OCI-LY7 (cell line): ENCODE results near the gene SLC37A1.

Experiments used
- EZH2phosphoT487 ChIP-seq: fragments of 200-600 bp; sonication (generic); IDR thresholded peaks from 2 replicates; pipeline ENCODE4 v1.6.1; 2018; ENCODE audit warnings: low read depth, borderline replicate concordance, mild to moderate bottlenecking, mixed run types, antibody characterized with exemption, low read length, moderate library complexity, mixed read lengths
- TF ChIP-seq, protein P1 (sequence below): fragments of 200-600 bp; sonication (generic); conservative IDR thresholded peaks from 2 replicates; pipeline ENCODE4 v1.5.1; 2014; ENCODE audit warnings: mild to moderate bottlenecking, antibody characterized with exemption, low read length, moderate library complexity, mixed read lengths

DNA sequence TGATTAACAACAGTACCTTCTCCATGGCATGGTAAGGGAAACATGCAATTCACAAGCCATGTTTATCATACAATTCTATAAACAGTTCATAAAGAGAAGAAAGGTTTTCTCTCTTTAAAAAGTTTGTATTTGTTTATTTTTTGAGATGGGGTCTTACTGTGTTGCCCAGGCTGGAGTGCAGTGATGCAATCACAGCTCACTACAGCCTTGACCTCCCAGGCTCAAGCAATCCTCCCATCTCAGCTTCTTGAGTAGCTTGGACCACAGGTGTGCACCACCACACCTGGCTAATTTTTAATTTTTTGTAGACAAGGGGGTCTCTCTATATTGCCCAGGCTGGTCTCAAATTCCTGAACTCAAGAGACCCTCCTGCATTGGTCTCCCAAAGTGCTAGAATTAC is 28.0 kb downstream of the SLC37A1 start:
- TF ChIP-seq, protein P1, sequence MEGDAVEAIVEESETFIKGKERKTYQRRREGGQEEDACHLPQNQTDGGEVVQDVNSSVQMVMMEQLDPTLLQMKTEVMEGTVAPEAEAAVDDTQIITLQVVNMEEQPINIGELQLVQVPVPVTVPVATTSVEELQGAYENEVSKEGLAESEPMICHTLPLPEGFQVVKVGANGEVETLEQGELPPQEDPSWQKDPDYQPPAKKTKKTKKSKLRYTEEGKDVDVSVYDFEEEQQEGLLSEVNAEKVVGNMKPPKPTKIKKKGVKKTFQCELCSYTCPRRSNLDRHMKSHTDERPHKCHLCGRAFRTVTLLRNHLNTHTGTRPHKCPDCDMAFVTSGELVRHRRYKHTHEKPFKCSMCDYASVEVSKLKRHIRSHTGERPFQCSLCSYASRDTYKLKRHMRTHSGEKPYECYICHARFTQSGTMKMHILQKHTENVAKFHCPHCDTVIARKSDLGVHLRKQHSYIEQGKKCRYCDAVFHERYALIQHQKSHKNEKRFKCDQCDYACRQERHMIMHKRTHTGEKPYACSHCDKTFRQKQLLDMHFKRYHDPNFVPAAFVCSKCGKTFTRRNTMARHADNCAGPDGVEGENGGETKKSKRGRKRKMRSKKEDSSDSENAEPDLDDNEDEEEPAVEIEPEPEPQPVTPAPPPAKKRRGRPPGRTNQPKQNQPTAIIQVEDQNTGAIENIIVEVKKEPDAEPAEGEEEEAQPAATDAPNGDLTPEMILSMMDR, result no peak
- no peak for TF ChIP-seq EZH2phosphoT487
